ENCODE results near the gene ACO2. TPM values are rescaled to one million over a fixed set of nuclear protein-coding genes. Genes with fewer than 3 reads are reported as not detected.
"Not testable (repeated sequence)": the region's sequence is repeated elsewhere in the genome, so short reads cannot be mapped to it uniquely, and the experiment has no call there.

The ACO2 gene
- total RNA-seq, 1 donor from 2014 or later: 103 TPM

DNA sequence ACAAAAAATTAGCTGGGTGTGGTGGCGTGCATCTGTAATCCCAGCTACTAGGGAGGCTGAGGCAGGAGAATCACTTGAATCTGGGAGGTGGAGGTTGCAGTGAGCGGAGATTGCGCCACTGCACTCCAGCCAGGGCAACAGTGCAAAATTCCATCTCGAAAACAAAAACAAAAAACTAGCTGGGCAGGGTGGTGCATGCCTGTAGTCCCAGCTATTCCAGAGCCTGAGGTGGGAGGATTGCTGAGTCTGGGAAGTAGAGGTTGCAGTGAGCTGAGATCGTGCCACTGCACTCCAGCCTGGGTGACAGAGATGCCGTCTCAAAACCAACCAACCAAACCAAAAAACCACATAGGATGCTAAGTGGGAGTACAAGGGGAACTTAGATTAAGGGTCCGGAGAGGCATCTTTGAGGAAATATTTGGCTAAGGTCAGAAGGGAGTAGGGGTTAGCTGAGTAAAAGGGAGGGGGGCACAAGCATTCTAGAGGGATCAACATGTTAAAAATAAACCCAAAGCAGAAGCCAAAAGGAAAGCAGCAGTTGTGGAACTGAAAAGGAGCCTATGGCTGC, 10.7 kb upstream of the ACO2 start:
- Histone ChIP-seq H3K36me3 (ENCODE audit: control insufficient read depth, insufficient read depth, low read length) (no peaks in the 10 kb centered on the region), H3K4me3 (ENCODE audit: low read depth, low read length) (no peak overlapping the region), H3K27me3 (ENCODE audit: control insufficient read depth, insufficient read depth, low read length) (no peaks in the 10 kb centered on the region)
- DNase-seq (ENCODE audit: low read depth): no peak
- TF ChIP-seq CTCF (IDR thresholded peaks at IDR 0.05; ENCODE audit: insufficient read depth, low read length, poor library complexity, severe bottlenecking): no peak

- Histone ChIP-seq H3K27me3 (ENCODE audit: control insufficient read depth, insufficient read depth, low read length) (no peaks in the 10 kb centered on the region), H3K36me3 (ENCODE audit: control insufficient read depth, insufficient read depth, low read length) (no peaks in the 10 kb centered on the region), H3K4me3 (ENCODE audit: low read depth, low read length) (no peak overlapping the region)
- no peak for TF ChIP-seq CTCF (IDR thresholded peaks at IDR 0.05; ENCODE audit: insufficient read depth, low read length, poor library complexity, severe bottlenecking)
- DNase-seq (ENCODE audit: low read depth): no peak
Measured at GRCh38 chr22:41459431-41459830, 9.5 kb upstream of the ACO2 start.

- H3K36me3 ChIP-seq (ENCODE audit: control insufficient read depth, insufficient read depth, low read length); H3K4me3 ChIP-seq (ENCODE audit: low read depth, low read length); H3K27me3 ChIP-seq (ENCODE audit: control insufficient read depth, insufficient read depth, low read length); DNase-seq (ENCODE audit: low read depth): not testable (repeated sequence)
Measured at GRCh38 chr22:41460071-41460470, 8.8 kb upstream of the ACO2 start.

DNA sequence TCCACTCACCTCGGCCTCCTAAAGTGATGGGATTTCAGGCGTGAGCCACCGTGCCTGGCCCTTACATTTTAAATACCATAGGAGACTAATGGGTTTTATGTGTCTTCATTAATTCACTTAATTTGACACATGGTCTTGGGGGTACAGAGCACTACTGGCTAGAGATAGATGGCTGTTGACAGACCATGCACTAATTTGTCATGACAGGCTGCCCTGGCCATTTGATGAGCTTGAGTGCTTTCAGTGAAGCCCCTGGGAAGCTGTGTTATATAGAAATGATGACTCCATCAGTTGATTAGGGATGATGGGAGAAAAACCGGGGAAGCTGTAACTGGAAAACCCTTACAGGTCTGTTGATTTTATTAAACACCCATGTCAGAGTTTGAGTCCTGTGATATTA, 7.0 kb upstream of the ACO2 start:
- H3K4me3 ChIP-seq (ENCODE audit: low read depth, low read length): no peak overlapping the region
- no peak for TF ChIP-seq CTCF (IDR thresholded peaks at IDR 0.05; ENCODE audit: insufficient read depth, low read length, poor library complexity, severe bottlenecking)
- peaks cover 3% of the 10 kb centered on the region for H3K36me3 ChIP-seq (ENCODE audit: control insufficient read depth, insufficient read depth, low read length)
- H3K27me3 ChIP-seq (ENCODE audit: control insufficient read depth, insufficient read depth, low read length): no peaks in the 10 kb centered on the region
- no peak for DNase-seq (ENCODE audit: low read depth)

DNA sequence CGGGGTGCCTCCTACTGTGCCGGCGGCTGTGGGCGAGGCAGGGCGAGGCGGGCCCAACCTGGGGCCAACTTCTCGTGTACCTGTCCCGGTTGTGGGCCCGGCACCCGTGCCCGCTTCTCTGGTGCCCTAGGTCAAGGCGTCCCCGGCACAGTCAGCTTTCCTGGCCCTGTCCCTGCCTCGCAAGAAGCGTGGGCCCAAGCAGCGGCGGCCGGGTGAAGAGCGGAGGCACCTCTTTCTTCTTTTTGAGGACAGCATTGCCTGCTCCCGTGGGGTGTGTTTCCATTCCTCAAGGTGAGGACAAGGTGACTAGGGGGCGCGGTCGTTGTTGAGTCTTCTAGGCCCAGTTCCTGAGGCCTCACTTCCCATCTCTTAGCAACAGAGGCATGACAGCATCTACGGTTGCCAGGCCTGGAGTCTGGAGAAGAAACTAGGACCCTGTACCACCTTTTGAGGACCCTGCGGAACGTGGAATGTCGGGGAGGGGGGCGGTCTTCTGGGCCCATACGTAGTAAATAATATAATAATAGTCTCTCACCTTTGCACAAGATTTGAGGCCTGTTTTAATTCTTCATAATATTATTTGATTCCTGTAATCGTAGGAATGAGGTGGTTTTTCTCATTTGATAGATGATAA, 418 bp downstream of the ACO2 start:
- DNase-seq (ENCODE audit: low read depth): no peak
- H3K4me3 ChIP-seq (ENCODE audit: low read depth, low read length): peak overlapping the region; percentile 92
- TF ChIP-seq CTCF (IDR thresholded peaks at IDR 0.05; ENCODE audit: insufficient read depth, low read length, poor library complexity, severe bottlenecking): no peak
- H3K27me3 ChIP-seq (ENCODE audit: control insufficient read depth, insufficient read depth, low read length): no peaks in the 10 kb centered on the region
- H3K36me3 ChIP-seq (ENCODE audit: control insufficient read depth, insufficient read depth, low read length): peaks cover 3% of the 10 kb centered on the region

DNA sequence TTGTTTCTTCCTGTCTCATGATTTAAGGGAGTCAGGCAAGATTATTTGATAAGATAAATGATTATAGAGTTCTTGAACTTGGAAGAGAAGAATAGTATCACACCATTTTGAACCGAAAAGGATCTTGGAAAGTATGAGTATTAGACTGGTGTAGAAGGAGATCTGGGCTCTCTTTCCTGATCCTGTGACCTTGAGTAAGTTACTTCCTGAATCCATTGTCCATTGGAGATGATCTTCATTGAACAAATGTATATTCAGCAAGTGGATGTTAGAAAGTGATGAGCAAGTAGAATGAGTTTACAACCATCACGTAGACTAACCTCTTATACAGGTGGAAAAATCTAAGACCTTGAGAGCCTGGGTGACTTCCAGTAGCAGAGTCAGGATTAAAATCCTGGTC, 2.0 kb downstream of the ACO2 start:
- no peak for TF ChIP-seq CTCF (IDR thresholded peaks at IDR 0.05; ENCODE audit: insufficient read depth, low read length, poor library complexity, severe bottlenecking)
- Histone ChIP-seq H3K36me3 (ENCODE audit: control insufficient read depth, insufficient read depth, low read length) (peaks cover 1% of the 10 kb centered on the region), H3K27me3 (ENCODE audit: control insufficient read depth, insufficient read depth, low read length) (no peaks in the 10 kb centered on the region), H3K4me3 (ENCODE audit: low read depth, low read length) (no peak overlapping the region)
- DNase-seq (ENCODE audit: low read depth): no peak

All from kidney epithelial cell (primary cell).